GM20000 (cell line): ENCODE measurements around the gene BSX.

Experiments
- DNase-seq: peaks from one replicate; pipeline ENCODE4 v3.0.0; 2012; ENCODE audit warnings: low spot score
- CTCF ChIP-seq: IDR thresholded peaks from 2 replicates; pipeline ENCODE4 v1.5.1; 2012; ENCODE audit warnings: mild to moderate bottlenecking, control low read depth; ENCODE audit errors: extremely low read depth, missing control alignments

Gene BSX

DNA sequence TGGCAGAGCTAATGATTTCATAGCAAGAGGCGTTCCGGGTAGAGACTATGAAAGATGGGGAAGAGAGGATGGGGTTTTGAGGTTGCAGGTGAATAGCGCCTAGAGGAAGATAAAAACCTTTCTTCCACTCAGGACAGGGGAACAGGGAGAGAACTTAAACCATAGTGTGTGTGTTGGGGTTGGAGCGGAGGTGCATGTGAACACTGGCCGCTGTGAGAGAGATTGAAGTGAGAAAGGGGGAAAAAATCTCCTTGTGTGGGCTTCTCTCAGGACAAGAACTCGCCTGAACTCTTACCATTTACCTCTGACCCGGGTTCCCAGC, 3.4 kb downstream of the BSX start:
- no peak for DNase-seq
- no peak for TF ChIP-seq CTCF

GRCh38 chr11:122977470-122978298, 4.0 kb downstream of the BSX start:
- TF ChIP-seq CTCF: no peak
- DNase-seq: peak; percentile 29

DNA sequence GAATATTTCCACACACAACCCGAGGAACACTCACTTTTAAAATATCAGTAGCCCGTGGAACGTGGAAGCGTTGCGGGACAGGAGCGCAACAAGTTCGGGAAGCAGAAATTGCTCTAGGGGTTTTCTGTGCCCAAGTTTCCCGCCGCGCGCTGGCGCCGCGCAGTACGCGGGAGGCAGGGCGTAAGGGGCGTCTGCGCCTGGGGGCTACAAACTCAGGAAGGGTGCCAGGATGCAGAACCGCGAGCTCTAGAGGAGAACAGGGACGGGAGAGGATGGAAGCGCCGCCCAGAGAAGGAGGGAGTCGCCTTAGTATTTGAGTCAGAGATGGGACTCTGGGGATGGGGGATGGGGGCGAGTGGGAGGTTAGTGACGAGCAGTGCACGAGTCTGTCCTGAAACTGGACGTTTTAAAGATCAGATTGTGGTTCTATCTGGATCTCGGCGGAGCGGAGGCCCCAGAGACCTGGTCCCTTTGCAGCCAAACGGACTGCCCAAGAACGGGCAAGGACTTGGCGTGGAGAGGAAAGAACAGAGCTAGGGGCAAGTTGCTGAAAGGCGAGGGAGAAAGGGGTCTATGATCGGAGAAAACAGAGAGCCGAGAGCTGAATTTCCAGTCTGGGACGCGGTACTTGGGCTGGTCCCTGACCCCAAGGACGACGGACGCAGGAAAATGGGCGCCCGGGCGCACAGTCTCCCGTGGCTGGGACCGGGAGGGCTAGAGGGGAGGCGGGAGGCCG, 4.7 kb downstream of the BSX start:
- no peak for TF ChIP-seq CTCF
- DNase-seq: peak; percentile 15

DNA sequence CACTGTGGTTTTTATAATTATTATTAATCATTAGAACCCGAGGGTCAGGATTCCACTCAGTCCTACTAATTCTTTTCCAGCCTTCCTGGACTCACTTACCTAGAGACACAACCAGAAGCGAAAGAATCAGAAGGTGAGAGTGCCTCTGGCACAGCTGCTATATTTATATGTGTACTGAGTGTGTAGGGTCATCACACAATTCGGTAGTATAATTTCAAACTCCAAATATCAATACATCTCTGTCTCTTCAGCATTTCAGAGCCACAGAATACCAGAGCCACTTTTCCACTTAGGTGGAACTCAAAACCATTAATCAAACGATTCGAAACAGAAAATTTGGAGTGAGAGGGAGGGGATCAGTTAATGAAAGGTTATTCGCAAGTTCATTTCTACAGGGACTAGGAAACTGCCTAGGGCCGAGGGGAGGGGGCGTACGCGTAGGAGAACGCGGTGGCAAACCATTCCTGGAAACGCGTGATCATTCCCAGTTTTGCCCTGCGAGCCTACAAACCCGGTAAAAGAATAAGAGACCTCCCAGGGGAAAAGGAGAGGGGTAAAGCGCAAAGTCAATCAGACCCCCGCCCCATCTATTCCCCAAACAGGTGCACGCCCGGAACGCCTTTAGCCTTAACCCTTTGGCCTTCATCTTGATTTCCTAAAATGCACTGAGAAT, 5.4 kb downstream of the BSX start:
- TF ChIP-seq CTCF: no peak
- DNase-seq: no peak

DNA sequence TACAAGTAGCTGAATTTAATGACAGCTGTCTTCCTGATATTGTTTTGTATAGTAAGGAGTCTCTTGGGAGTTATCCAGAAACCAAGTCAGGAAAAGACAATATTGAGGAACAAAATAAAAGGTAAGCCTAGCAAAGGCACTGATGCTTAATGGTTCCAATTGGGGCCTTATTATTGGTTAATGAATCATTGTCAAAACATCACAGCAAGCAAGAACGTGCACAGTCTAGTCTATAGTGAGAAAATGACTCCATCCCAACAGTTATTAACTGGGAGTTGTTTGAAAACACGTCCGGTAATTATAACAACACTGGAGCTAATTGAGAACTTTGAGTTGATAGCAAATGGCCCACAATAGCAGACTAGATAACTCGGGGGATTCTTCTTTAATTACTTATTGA, 17.7 kb downstream of the BSX start:
- no peak for TF ChIP-seq CTCF
- no peak for DNase-seq

- TF ChIP-seq CTCF: no peak
- DNase-seq: no peak
These were observed 27.2 kb downstream of the BSX start for GRCh38 chr11:122954455-122954854.

GRCh38 chr11:122951211-122951610, 30.4 kb downstream of the BSX start:
- TF ChIP-seq CTCF: no peak
- no peak for DNase-seq
